HCT116 (cell line): Measurements from ENCODE around the gene C22orf39. TPM values are rescaled to one million over a fixed set of nuclear protein-coding genes. Genes with fewer than 3 reads are reported as not detected.

Experiments used
- ATAC-seq: fragments of 200-7000 bp; cut with Tn5 transposase; 2 replicates; pipeline ENCODE4 v1.9.1; 2020; ENCODE audit warnings: mild to moderate bottlenecking, moderate library complexity
- BruUV-seq: library from RNA; stranded (reverse); fragments of 400-500 nt; replicated peaks from 2 replicates; lab custom pipeline; 2021; lab: Mats Ljungman, UMichigan
- CTCF ChIA-PET: fragments of 300-600 bp; sonication (Branson Sonifier 250); formaldehyde crosslinking; loops from one replicate; lab custom pipeline; 2021; ENCODE audit warnings: antibody characterized with exemption; lab: Charles Lee
- POLR2A ChIA-PET: fragments of 300-600, 350-600 bp; sonication (Branson Sonifier 250); formaldehyde crosslinking; loops from one replicate; lab custom pipeline; 2021; ENCODE audit warnings: antibody characterized with exemption; lab: Charles Lee
- RAD21 ChIA-PET, 2 experiments: fragments of 300-600 bp; sonication (Branson Sonifier 250); formaldehyde crosslinking; loops; one replicate each; lab custom pipeline; 2023; ENCODE audit warnings: low total read pairs in 2 of 2; ENCODE audit not compliant: uncharacterized antibody in 2 of 2, unreplicated experiment in 2 of 2, low non-redundant PET in 1 of 2; lab: Charles Lee
- DNase-seq: peaks from one replicate; pipeline ENCODE4 v3.0.0-alpha.2; 2010; ENCODE audit warnings: low read depth, low spot score
- H2AFZ ChIP-seq: fragments of 200-600 bp; shearing (Covaris generic), sonication (generic); 2 replicates; pipeline ENCODE4 v1.6.1; 2017; ENCODE audit warnings: low read depth, mixed run types, mixed read lengths, antibody characterized with exemption, low read length; ENCODE audit not compliant: poor library complexity, severe bottlenecking
- H3K27ac ChIP-seq: 2 replicates; pipeline ENCODE4 v1.5.1; 2012; ENCODE audit warnings: low read depth, low read length
- H3K27me3 ChIP-seq: fragments of 200-600 bp; sonication (generic); 2 replicates; pipeline ENCODE4 v1.6.1; 2016; ENCODE audit warnings: mixed run types, low read length, mixed read lengths; ENCODE audit not compliant: insufficient read depth
- H3K36me3 ChIP-seq, 2 experiments: fragments of 200-500 bp in 1 of 2; fragments of 200-600 bp in 1 of 2; sonication (Bioruptor generic) in 1 of 2; sonication (generic) in 1 of 2; 2 replicates each; pipeline versions ENCODE4 v1.5.1 to v1.6.1; 2014 to 2016; ENCODE audit warnings: low read length in 2 of 2, inconsistent platforms in 1 of 2, mixed read lengths in 1 of 2, mixed run types in 1 of 2; ENCODE audit not compliant: insufficient read depth in 2 of 2, control insufficient read depth in 1 of 2
- H3K4me1 ChIP-seq, 2 experiments: fragments of 200-600 bp in 1 of 2; sonication (generic) in 1 of 2; 2 replicates each; pipeline versions ENCODE4 v1.5.1 to v1.6.1; 2012 to 2017; ENCODE audit warnings: low read length in 2 of 2, inconsistent platforms in 1 of 2, mild to moderate bottlenecking in 1 of 2, mixed read lengths in 1 of 2, mixed run types in 1 of 2, moderate library complexity in 1 of 2; ENCODE audit not compliant: insufficient read depth in 2 of 2, control insufficient read depth in 1 of 2
- H3K4me2 ChIP-seq: fragments of 200-600 bp; sonication (generic); 2 replicates; pipeline ENCODE4 v1.6.1; 2017; ENCODE audit warnings: mixed run types, low read length, mixed read lengths
- H3K4me3 ChIP-seq, 2 experiments: fragments of 200-600 bp in 1 of 2; sonication (generic) in 1 of 2; replicated peaks in 1 of 2; 2 replicates each; pipeline ENCODE4 v1.5.1; 2011 to 2016; ENCODE audit warnings: low read length in 2 of 2, control low read depth in 1 of 2, low read depth in 1 of 2, mild to moderate bottlenecking in 1 of 2, mixed read lengths in 1 of 2, mixed run types in 1 of 2
- H3K79me2 ChIP-seq: fragments of 200-600 bp; sonication (generic); 2 replicates; pipeline ENCODE4 v1.6.1; 2017; ENCODE audit warnings: mild to moderate bottlenecking, mixed run types, low read length, moderate library complexity, mixed read lengths; ENCODE audit not compliant: insufficient read depth
- H3K9ac ChIP-seq: fragments of 200-600 bp; sonication (generic); 2 replicates; pipeline ENCODE4 v1.6.1; 2016; ENCODE audit warnings: low read length, mixed read lengths
- H3K9me2 ChIP-seq: fragments of 200-600 bp; sonication (generic), shearing (Covaris generic); 2 replicates; pipeline ENCODE4 v1.6.1; 2017; ENCODE audit warnings: mixed run types, mild to moderate bottlenecking, moderate library complexity; ENCODE audit not compliant: insufficient read depth
- H3K9me3 ChIP-seq, 2 experiments: fragments of 200-500 bp in 1 of 2; fragments of 200-600 bp in 1 of 2; sonication (Bioruptor generic) in 1 of 2; sonication (generic) in 1 of 2; 2 replicates each; pipeline ENCODE4 v1.6.1; 2014 to 2017; ENCODE audit warnings: low read length in 2 of 2, mixed read lengths in 2 of 2, inconsistent platforms in 1 of 2, low read depth in 1 of 2, mild to moderate bottlenecking in 1 of 2, mixed run types in 1 of 2, moderate library complexity in 1 of 2; ENCODE audit not compliant: control insufficient read depth in 1 of 2, insufficient read depth in 1 of 2
- H4K20me1 ChIP-seq: fragments of 200-600 bp; sonication (generic), shearing (Covaris generic); 2 replicates; pipeline ENCODE4 v1.6.1; 2017; ENCODE audit warnings: mixed run types, mild to moderate bottlenecking, moderate library complexity; ENCODE audit not compliant: insufficient read depth
- ATF3 ChIP-seq: IDR thresholded peaks from 2 replicates; pipeline ENCODE4 v1.6.1; 2012
- CEBPB ChIP-seq: IDR thresholded peaks from 2 replicates; pipeline ENCODE4 v1.6.1; 2012; ENCODE audit warnings: low read depth
- CTCF ChIP-seq, 3 experiments: fragments of 200-600 bp in 1 of 3; sonication (generic) in 1 of 3; IDR thresholded peaks in 2 of 3; conservative IDR thresholded peaks in 1 of 3; 2 replicates each; pipeline ENCODE4 v1.5.1; 2012 to 2017; ENCODE audit warnings: low read depth in 2 of 3, low read length in 2 of 3, antibody characterized with exemption in 1 of 3, borderline replicate concordance in 1 of 3, control low read depth in 1 of 3, mild to moderate bottlenecking in 1 of 3, mixed read lengths in 1 of 3, mixed run types in 1 of 3, moderate library complexity in 1 of 3; ENCODE audit not compliant: insufficient read depth in 1 of 3
- EZH2 ChIP-seq: fragments of 200-600 bp; sonication (generic); IDR thresholded peaks from 2 replicates; pipeline ENCODE4 v1.6.1; 2017; ENCODE audit warnings: antibody characterized with exemption, mixed run types
- EZH2phosphoT487 ChIP-seq: fragments of 200-600 bp; IDR thresholded peaks from 2 replicates; pipeline ENCODE4 v1.6.1; 2018; ENCODE audit warnings: antibody characterized with exemption, borderline replicate concordance
- MAX ChIP-seq: IDR thresholded peaks from 2 replicates; pipeline ENCODE4 v1.6.1; 2012
- POLR2A ChIP-seq: IDR thresholded peaks from 2 replicates; pipeline ENCODE4 v1.7.0; 2011; ENCODE audit warnings: borderline replicate concordance; ENCODE audit not compliant: insufficient read depth, insufficient read length; ENCODE audit errors: extremely low read depth
- POLR2AphosphoS5 ChIP-seq: IDR thresholded peaks from 2 replicates; pipeline ENCODE4 v1.6.1; 2011; ENCODE audit warnings: mild to moderate bottlenecking, low read depth, low read length, moderate library complexity
- REST ChIP-seq: IDR thresholded peaks from 2 replicates; pipeline ENCODE4 v1.6.1; 2012; ENCODE audit warnings: low read depth
- SIN3A ChIP-seq: IDR thresholded peaks from 2 replicates; pipeline ENCODE4 v1.6.1; 2012; ENCODE audit warnings: low read depth
- SRF ChIP-seq: IDR thresholded peaks from 2 replicates; pipeline ENCODE4 v1.6.1; 2012; ENCODE audit warnings: low read depth
- YY1 ChIP-seq: IDR thresholded peaks from 2 replicates; pipeline ENCODE4 v1.6.1; 2011; ENCODE audit warnings: low read length, low read depth, moderate library complexity, mild to moderate bottlenecking; ENCODE audit not compliant: insufficient replicate concordance; ENCODE audit errors: extremely low read depth
- intact Hi-C: fragments of 100-400 bp; cut with micrococcal nuclease; formaldehyde crosslinking; loops from 2 replicates; pipeline ENCODE4 v1.10.0; 2022
- total RNA-seq: library from RNA; stranded (reverse); gene quantifications from one replicate; pipeline ENCODE4 v1.2.1, GENCODE V29; 2021; ENCODE audit not compliant: unreplicated experiment

Gene C22orf39
- total RNA-seq, 1 experiment from 2014 or later, result 17.7 TPM

- TF ChIP-seq CTCF (IDR thresholded peaks at IDR 0.05 in 2 of 3, conservative IDR thresholded peaks at IDR 0.05 in 1 of 3; ENCODE audit: borderline replicate concordance in 1 of 3, insufficient read depth in 1 of 3, low read depth in 2 of 3, low read length in 2 of 3) (no peak), SRF (no peak)
These were observed 32.7 kb upstream of the C22orf39 start (continued) for GRCh38 chr22:19480173-19480568.

- BruUV-seq, result no TSS peak
- peak within 1 kb of the TSS; percentile 93 for H3K9ac ChIP-seq
- H2AFZ ChIP-seq, result peak within 1 kb of the TSS; percentile 47
- no peaks in the 10 kb centered on the region for H3K27me3 ChIP-seq
- H3K9me2 ChIP-seq, result no peaks in the 10 kb centered on the region
- RAD21 ChIA-PET, result interaction anchor here (0.5 to 0.9 kb wide), 4 partner anchors 150 to 335 kb away, joined by 3 read pairs; partner anchors contain the start of gene ESS2 (in 1 of the 2)
- peak within 1 kb of the TSS; percentile 81 for H3K4me2 ChIP-seq
- no peaks in the 10 kb centered on the region for H3K9me3 ChIP-seq
- POLR2A ChIA-PET, result interaction anchor here (0.7 to 1.6 kb wide), 6 partner anchors 10 to 150 kb away, joined by 3 to 6 read pairs (median 3); no protein-coding TSS in a partner anchor
- H4K20me1 ChIP-seq, result peaks cover 5% of the 10 kb centered on the region; the same call in 1 of the 2 replicates
- H3K27ac ChIP-seq, result peak within 1 kb of the TSS; percentile 86
- peaks cover 82% of the 10 kb centered on the region for H3K79me2 ChIP-seq
- ATAC-seq (peak; percentile 94), DNase-seq (peak; percentile 96)
- CTCF ChIA-PET, result interaction anchor here (1.0 to 2.6 kb wide), 5 partner anchors 11 to 301 kb away, joined by 4 to 11 read pairs (median 5); partner anchors contain the start of gene SLC25A1
- peak within 1 kb of the TSS; percentile 80 to 91 for H3K4me3 ChIP-seq
- intact Hi-C loops, result loop anchor here (1.0 to 10.0 kb wide), 5 partner anchors 47 to 357 kb away; partner anchors contain the start of genes DGCR2, ESS2 and MRPL40
- H3K4me1 ChIP-seq, result peaks cover 14 to 23% of the 10 kb centered on the region in 2 experiments; a peak in 3 of 4 replicates
- peaks cover 14 to 35% of the 10 kb centered on the region in 2 experiments for H3K36me3 ChIP-seq
- TF ChIP-seq YY1 (peak; percentile 97), CEBPB (no peak), REST (no peak), CTCF (IDR thresholded peaks at IDR 0.05 in 2 of 3, conservative IDR thresholded peaks at IDR 0.05 in 1 of 3; ENCODE audit: borderline replicate concordance in 1 of 3, insufficient read depth in 1 of 3, low read depth in 2 of 3, low read length in 2 of 3) (no peak), ATF3 (no peak), SRF (no peak; the same call in 1 of the 2 replicates), SIN3A (peak; percentile 82; the same call in 1 of the 2 replicates), POLR2AphosphoS5 (peak; percentile 52; the same call in 1 of the 2 replicates), EZH2 (no peak), POLR2A (no peak), EZH2phosphoT487 (no peak), MAX (peak; percentile 49; the same call in 1 of the 2 replicates)
These were observed 32.1 kb upstream of the C22orf39 start, which contains the start of gene CDC45 for GRCh38 chr22:19479355-19480172. CDC45 (plus strand) TSS chr22:19479920; CDS start chr22:19479969, 49 bp downstream.
